Measurements from ENCODE around the gene DNHD1. TPM values are rescaled to one million over a fixed set of nuclear protein-coding genes. Genes with fewer than 3 reads are reported as not detected.

DNHD1 gene
- total and polyA plus RNA-seq, 2 of the 13 experiments (the other 11 are each of a cell fraction or from before 2014, with no cell fraction given), result 2.7 to 9.3 TPM

- TF ChIP-seq, protein P1, sequence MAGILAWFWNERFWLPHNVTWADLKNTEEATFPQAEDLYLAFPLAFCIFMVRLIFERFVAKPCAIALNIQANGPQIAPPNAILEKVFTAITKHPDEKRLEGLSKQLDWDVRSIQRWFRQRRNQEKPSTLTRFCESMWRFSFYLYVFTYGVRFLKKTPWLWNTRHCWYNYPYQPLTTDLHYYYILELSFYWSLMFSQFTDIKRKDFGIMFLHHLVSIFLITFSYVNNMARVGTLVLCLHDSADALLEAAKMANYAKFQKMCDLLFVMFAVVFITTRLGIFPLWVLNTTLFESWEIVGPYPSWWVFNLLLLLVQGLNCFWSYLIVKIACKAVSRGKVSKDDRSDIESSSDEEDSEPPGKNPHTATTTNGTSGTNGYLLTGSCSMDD (CRISPR knock-in tag; IDR thresholded peaks at IDR 0.05), result no peak
- TF ChIP-seq, protein P2, sequence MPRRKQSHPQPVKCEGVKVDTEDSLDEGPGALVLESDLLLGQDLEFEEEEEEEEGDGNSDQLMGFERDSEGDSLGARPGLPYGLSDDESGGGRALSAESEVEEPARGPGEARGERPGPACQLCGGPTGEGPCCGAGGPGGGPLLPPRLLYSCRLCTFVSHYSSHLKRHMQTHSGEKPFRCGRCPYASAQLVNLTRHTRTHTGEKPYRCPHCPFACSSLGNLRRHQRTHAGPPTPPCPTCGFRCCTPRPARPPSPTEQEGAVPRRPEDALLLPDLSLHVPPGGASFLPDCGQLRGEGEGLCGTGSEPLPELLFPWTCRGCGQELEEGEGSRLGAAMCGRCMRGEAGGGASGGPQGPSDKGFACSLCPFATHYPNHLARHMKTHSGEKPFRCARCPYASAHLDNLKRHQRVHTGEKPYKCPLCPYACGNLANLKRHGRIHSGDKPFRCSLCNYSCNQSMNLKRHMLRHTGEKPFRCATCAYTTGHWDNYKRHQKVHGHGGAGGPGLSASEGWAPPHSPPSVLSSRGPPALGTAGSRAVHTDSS (CRISPR knock-in tag; conservative IDR thresholded peaks at IDR 0.05), result no peak
- TF ChIP-seq ARNT (IDR thresholded peaks at IDR 0.05) (no peak), ATAD3A (CRISPR knock-in tag; IDR thresholded peaks at IDR 0.05) (no peak), ZBTB7A (CRISPR knock-in tag; IDR thresholded peaks at IDR 0.05) (no peak), TOPORS (CRISPR knock-in tag; IDR thresholded peaks at IDR 0.05) (no peak), ZNF3 (CRISPR knock-in tag; IDR thresholded peaks at IDR 0.05) (no peak), GATA4 (IDR thresholded peaks at IDR 0.05; ENCODE audit: borderline replicate concordance, low read depth) (0 out of 2 replicates have a peak, but pooled peaks have one; percentile 24), ZFP41 (CRISPR knock-in tag; IDR thresholded peaks at IDR 0.05; ENCODE audit: borderline replicate concordance) (no peak), ELK4 (CRISPR knock-in tag; IDR thresholded peaks at IDR 0.05; ENCODE audit: borderline replicate concordance) (no peak), SSRP1 (CRISPR knock-in tag; IDR thresholded peaks at IDR 0.05) (no peak), MIER3 (CRISPR knock-in tag; IDR thresholded peaks at IDR 0.05; ENCODE audit: borderline replicate concordance) (no peak), ZNF746 (CRISPR knock-in tag; IDR thresholded peaks at IDR 0.05) (no peak), HOXA9 (CRISPR knock-in tag; IDR thresholded peaks at IDR 0.05; ENCODE audit: borderline replicate concordance) (0 out of 2 replicates have a peak, but pooled peaks have one; percentile 60), KLF15 (CRISPR knock-in tag; IDR thresholded peaks at IDR 0.05; ENCODE audit: borderline replicate concordance) (no peak), DMAP1 (CRISPR knock-in tag; IDR thresholded peaks at IDR 0.05) (peak; percentile 88), NKX3-1 (CRISPR knock-in tag; IDR thresholded peaks at IDR 0.05) (no peak), TEAD2 (CRISPR knock-in tag; IDR thresholded peaks at IDR 0.05) (0 out of 2 replicates have a peak, but pooled peaks have one; percentile 7), KMT2B (CRISPR knock-in tag; IDR thresholded peaks at IDR 0.05) (peak; percentile 74; the same call in 1 of the 2 replicates), EEA1 (CRISPR knock-in tag; IDR thresholded peaks at IDR 0.05; ENCODE audit: borderline replicate concordance) (no peak), NAIF1 (CRISPR knock-in tag; IDR thresholded peaks at IDR 0.05; ENCODE audit: borderline replicate concordance) (peak; percentile 98), RFX5 (IDR thresholded peaks at IDR 0.05; ENCODE audit: low read depth, low read length) (0 out of 2 replicates have a peak, but pooled peaks have one; percentile 25)
- TF ChIP-seq, protein P3, sequence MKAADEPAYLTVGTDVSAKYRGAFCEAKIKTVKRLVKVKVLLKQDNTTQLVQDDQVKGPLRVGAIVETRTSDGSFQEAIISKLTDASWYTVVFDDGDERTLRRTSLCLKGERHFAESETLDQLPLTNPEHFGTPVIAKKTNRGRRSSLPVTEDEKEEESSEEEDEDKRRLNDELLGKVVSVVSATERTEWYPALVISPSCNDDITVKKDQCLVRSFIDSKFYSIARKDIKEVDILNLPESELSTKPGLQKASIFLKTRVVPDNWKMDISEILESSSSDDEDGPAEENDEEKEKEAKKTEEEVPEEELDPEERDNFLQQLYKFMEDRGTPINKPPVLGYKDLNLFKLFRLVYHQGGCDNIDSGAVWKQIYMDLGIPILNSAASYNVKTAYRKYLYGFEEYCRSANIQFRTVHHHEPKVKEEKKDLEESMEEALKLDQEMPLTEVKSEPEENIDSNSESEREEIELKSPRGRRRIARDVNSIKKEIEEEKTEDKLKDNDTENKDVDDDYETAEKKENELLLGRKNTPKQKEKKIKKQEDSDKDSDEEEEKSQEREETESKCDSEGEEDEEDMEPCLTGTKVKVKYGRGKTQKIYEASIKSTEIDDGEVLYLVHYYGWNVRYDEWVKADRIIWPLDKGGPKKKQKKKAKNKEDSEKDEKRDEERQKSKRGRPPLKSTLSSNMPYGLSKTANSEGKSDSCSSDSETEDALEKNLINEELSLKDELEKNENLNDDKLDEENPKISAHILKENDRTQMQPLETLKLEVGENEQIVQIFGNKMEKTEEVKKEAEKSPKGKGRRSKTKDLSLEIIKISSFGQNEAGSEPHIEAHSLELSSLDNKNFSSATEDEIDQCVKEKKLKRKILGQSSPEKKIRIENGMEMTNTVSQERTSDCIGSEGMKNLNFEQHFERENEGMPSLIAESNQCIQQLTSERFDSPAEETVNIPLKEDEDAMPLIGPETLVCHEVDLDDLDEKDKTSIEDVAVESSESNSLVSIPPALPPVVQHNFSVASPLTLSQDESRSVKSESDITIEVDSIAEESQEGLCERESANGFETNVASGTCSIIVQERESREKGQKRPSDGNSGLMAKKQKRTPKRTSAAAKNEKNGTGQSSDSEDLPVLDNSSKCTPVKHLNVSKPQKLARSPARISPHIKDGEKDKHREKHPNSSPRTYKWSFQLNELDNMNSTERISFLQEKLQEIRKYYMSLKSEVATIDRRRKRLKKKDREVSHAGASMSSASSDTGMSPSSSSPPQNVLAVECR (CRISPR knock-in tag; IDR thresholded peaks at IDR 0.05; ENCODE audit: borderline replicate concordance), result peak; percentile 95; the same call in 1 of the 2 replicates
Observed at GRCh38 chr11:6481012-6481923, 15.8 kb upstream of the DNHD1 start, which contains the start of the genes ARFIP2 and TIMM10B (continued).

Data from HepG2 (cell line).